Retina (tissue), 1 donor: Measurements from ENCODE around the gene CNKSR1.

ENCODE experiments used
- DNase-seq: peaks from one replicate; pipeline ENCODE4 v3.0.0-alpha.2; 2016

The CNKSR1 gene

DNA sequence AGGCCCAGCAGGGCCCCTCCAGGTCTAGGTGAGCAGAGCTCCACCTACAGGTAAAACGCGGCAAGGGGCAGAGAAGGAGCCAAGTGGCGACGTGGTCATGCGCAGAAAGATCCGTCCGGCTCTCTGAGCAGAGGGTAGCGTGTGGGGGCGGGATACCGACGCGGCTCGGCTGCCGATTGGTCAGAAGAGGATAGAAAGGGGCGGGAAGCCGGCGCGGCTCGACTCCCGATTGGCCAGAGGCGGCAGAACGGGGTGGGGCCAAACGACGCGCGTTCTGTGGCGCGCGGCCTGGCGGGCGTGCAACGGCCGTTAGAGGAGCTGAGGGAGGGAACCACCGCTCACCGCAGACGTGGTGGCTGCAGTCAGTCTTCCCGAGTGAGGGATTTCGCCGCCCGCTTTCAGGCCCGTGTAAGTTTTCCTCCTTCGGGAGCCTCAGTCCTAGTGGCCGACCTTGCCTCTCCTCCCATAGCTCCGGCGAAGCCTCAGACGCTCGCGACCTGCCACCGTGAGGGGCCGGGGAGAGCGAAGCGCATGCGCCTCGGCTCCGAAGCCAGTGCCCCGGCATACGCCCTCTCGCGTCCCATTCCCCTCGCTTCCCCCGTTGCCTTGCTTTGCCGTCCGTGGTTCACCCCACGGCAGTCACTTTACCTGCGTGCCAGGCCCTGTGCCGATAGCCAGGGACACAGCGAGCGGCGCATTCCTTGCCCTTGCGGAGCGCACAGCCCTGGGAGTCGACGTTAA is 56.8 kb downstream of the CNKSR1 start, which contains the start of gene CEP85:
Gene CEP85 (plus strand): TSS at position 298 of the 741 bp plus-strand sequence. CDS start 5,584 bp downstream, outside the sequence.
- DNase-seq = peak; percentile 100

GRCh38 chr1:26234644-26235370 is 57.5 kb downstream of the CNKSR1 start:
- DNase-seq = no peak

- no peak for DNase-seq
Observed at GRCh38 chr1:26237230-26237966, 60.1 kb downstream of the CNKSR1 start.
